Stimulated activated CD4-positive, alpha-beta T cell treated with anti-CD3 and anti-CD28 coated beads, Interleukin-4, amount 100 ng/mL, for 1 hour (primary cell): ENCODE results near the gene COG3.

ENCODE experiments used
- DNase-seq: peaks from one replicate; pipeline ENCODE4 v3.0.0-alpha.2; 2020

The COG3 gene

DNA sequence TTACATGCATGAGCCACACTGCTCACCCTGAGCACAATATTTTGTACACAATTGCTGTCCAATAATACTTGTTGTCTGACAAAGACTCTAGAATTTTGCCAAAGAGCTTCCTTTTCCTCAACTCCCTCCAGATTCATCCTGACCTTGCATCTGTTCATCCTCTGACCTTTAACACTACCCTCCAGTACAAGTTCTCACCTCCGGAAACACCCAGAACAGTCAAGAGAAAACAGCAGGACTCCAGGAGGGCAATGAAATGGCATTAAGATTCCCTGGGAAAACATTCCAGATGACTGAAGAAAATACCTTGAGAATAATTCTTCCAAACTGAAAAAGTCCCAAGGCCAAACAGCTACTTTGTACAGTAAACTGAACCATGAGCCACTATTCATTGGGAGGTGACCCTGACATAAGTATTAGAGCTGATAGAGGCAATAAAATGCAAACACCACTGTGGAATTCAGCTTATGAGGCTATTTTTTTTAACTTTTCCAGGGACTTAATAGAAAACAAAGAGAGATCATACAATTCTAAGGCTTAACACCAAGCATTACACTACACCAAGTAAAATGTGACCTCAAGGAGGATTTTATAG, 15.7 kb upstream of the COG3 start:
- no peak for DNase-seq

DNA sequence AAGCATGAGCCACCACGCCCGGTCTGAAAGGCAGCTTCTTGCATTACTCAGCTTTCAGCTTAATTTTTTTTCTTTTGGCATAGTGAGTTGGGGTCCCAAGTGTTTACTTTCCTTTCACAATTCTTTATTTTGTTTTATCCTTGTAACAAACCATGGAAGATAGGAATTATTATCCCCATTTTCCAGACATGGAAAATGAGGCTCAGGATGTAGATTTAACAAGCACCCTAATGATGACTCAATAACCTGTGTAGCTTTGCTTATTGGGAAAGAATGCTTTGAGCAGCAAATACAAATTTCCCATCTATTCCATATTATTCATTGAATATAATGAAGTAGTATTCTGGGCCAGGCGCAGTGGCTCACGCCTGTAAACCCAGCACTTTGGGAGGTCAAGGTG, 13.5 kb upstream of the COG3 start:
- no peak for DNase-seq

DNA sequence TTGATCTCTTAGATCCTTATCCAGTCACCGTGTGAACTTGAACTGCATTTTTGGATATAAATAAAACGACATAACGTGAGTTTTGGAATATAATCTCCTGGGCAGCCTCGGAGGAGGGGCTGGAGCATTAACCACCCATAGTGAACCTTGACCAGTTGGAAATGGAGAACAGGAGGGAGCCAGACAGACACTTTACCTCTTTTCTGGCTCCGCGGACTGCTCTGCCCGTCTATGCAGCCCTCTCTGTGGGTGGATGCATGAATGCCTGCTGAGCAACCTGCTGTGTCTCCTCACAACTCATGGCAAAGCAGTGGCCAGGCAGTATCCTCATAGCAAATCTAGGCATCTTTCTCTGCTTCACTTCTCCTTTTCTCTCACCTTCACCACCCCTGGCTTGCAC, 10.5 kb upstream of the COG3 start:
- no peak for DNase-seq

DNA sequence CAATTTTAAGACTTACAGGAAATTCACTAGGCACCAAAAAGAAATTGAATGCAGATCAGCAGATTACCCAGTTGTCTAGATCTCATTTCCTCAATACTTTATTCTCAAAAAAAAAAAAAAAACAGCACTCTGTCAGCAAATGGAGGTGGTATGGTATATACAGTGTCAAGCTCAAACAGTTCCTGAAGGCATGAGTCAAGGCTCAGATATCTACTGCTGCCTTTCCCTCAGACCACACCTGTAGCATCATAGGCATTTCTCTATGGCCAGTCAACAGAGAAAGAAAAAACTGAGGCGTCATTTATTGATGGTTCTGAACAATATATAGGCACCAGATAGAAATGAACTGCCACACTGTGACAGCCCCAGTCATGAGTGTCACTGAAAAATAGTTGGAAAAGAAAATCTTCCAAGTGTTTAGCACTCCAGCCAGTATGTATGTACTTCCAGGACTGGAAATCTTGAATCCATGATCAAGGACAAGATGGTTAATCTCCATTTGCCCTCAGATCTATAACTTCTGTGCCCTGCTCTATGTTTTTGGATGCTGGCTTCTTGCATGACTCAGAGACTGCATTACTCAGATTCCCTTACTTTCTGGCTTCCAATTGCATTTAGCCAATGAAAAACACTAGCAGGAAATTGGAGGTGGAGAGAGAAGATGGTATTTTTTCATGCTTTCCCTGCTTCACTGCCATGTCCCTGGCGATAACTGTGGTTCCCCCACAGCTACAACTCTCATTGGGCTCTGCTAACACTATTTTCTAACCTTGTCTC, 8.4 kb upstream of the COG3 start:
- DNase-seq: no peak

DNA sequence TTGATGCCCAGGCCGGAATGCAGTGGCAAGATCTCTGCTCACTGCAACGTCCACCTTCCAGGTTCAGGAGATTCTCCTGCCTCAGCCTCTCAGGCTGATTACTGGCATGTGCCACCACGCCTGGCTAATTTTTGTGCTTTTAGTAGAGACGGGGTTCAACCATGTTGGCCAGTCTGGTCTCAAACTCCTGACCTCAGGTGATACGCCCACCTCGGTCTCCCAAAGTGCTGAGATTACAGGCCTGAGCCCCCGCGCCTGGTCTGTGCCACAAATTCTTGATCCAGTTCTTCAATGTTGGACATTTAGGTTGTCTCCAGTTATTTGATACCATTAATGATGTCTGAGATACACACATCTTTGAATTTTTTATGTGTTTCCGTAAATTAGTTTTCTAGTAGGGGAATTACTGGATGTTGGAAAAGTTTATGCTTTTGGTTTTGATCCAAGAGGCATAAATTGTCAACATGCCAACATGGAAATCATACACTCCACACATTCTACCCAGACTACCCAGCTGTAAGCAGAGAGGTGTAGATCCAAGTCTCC, 525 bp upstream of the COG3 start:
- DNase-seq: no peak

DNA sequence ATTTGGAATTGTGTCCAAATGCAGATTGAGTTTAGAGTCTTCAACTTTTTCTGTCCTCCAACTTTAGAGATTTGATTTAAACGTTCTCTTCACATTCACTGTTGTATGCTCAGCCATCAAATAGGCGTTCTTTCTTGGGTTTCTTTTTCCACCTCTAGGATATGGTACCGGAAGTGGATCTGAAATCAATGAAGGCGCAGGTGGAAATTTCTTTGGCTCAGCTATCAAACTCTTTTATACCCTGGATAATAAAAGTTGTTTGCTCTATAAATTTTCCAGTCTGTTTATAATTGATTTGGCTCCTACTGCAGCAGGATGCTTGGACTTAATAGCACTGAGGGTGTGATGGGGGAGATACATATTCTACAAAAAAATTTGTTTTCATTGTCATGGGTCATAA, 1.6 kb downstream of the COG3 start:
- DNase-seq: no peak

DNA sequence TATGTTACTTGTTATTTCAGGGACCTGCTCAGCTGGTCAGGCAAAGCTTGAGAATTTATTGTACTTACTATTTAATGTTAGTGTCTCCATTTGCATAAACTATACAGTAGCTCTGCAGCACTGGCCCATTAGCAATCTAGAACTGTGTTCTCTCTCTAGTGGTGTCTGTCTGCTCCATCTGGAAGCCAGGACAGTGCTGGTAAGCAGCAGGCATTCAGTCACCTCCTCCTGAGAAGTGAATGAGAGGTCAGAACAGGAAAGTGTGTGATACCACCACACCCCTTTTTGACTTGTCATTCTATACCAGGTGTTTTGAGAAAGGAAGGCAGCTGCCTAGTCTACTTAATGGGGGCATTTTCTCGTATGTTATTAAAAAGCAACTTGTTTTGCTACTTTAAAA, 3.9 kb downstream of the COG3 start:
- DNase-seq: no peak

DNA sequence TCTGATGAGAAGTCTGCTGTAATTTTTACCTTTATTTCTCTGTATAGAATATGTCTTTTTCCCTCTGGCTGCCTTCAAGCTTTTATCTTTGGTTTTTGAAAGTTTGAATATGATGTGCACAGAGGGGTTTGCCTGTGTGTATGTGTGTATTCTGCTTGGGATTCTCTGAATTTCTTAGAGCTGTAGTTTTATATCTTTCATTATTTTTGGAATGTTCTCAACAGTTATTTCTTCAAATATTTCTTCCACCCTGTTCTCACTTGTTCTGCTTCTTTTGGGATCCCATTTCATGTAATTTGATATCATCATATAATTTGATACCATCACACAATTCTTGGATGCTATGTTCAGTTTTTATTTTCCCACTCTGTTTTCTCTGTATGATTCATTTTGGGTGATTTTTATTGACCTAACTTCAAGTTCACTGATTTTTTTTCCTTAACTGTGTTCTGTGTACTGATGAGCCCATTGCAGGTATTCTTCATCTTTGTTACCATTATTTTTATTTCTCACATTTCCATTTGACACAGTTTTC, 7.5 kb downstream of the COG3 start:
- DNase-seq: no peak

DNA sequence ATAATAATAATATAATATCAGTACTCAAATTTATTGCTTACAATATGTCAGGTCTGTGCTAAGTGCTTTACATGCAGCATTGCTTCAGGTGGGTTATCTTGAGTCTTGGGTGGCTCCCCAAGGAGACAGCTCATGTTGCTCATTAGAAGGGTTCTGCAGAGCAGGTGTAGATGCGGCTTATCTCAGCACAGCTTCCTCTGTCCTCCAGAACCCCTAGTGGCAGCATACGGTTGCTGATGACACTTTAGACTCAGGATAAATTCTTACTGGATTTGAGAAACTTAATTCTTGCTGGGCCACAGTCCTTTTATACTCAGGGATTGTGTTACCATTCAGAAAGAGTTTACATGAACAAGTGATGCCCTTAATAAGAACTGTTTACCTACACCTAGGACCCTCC, 8.9 kb downstream of the COG3 start:
- no peak for DNase-seq

DNA sequence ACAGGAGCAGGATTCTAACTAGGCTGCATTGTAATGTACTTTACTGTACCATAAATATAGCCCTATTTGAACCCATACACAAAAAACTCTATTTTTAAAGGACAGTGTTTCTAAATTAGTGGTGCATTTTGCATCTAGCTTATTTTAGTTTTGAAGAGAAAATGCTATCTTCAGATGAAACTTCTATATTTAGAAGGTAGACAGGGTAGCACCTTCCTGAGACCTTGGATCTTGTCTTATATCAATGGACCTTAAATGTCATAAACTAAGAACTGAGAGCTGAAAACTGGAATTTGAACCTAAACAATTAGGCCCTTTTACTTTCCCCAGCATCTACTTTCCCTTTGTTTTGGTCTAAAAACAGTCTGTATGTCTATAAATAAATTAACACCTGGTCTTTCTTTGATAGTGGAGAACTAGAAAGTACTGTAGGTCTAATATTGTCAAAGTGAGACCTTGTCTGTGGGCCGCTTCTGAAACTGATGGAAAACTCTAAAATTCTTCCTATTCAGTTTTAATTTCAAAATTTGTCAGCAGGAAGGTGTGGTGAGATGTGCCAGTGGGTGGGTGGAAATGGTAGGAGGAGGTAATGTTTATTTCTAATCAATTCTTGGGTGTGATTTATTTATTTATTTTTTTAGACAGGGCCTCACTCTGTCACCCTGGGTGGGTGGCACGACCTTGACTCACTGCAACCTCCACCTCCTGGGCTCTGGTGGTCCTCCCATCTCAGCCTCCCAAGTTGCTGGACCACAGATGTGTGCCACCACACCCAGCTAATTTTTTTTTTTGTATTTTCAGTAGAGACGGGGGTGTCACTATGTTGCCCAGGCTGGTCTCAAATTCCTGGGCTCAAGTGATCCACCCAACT, 10.1 kb downstream of the COG3 start:
- no peak for DNase-seq

DNA sequence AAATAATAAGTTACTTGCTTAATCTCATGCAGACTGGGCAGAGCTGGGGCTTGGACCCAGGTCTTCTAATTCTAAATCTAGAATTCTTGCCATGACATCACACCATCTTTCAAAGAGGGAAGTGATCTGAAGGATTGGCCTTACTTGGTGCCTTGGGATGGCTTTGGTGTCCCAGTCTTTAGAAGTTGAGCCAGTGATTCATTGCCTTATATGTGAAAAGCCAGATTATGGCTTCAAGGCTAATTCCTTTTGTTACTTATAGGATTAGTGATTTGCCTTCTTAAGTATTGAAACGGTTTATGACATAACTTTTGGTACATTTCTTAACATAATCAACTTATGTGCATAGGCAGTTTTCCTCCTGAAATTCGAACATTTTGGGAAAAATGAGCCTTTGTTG, 14.9 kb downstream of the COG3 start:
- DNase-seq: no peak

DNA sequence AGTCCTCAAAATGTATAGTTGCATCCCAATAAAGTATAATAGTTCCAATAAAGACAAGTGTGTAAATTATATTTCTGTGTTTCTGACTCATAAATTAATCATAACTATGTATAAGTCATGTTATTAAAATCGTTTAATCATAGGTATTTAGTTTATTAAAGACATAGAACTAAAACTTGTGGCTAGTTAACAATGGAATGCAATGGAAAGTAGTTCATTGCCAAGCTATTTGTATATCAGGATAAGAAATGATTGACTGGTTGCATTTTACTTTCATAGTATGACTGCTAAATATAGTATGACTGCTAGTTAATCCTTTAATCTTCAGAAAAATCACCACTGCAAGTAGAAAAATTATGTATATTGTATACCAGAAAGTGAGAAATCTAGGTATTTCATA, 16.9 kb downstream of the COG3 start:
- DNase-seq: no peak

DNA sequence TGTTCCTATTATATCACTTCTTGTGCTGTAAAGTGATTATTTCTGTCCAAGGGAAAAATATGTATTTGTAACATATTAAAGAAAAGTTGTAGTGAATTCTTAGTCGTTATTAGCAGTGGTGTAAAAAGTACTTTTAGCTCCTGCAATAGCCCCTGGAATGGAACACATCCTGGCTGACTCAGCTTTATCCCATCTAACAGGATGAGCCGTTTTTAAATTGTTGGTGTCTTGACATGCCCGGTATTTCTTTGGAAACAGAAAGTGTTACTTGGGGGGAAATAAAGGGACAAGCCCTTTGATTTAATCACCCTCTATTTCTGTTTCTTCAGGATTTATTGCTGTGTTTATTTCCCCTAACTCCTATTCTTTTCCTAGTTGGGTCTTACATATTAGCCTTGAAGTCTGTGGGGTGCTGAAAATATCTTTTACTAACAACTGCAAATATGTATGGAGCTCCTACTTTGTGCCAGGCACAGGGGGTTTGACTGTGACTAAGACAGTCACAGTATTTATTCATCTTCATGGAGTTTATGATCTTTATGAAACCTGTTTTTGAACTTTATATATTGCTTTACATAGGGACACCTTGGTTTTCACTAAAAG, 17.9 kb downstream of the COG3 start:
- DNase-seq: no peak

DNA sequence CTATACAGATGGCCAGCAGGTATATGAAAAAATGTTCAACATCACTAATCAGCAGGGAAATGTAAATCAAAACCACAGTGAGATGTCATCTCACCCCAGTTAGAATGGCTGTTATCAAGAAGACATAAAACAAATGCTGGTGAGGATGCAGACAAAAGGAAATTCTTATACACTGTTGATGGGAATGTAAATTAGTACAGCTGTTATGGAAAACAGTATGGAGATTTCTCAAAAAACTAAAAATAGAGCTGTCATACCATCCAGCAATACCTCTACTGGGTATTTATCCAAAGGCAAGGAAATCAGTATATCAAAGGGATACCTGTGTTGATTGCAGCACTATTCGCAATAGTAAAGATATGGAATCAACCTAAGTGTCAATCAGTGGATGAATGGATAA, 22.9 kb downstream of the COG3 start:
- no peak for DNase-seq

DNA sequence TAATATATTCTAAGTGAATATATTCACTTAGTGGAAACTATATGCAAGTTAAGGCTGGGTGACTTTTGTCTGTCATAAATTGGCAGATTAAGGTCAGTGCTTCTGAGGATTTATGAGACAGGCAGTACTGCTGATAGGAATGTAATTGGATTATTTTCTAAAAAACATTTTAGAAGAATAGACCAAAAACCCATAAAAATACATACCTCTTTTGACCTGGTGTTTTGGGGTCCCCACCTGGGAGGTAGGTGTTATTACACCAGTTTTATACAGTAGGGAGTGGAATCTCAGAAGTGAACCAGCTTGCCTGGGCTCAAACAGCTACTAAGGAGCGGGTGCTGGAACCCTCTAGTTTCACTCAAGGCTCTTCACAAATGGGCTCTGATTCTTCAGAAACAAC, 25.3 kb downstream of the COG3 start:
- DNase-seq: no peak

DNA sequence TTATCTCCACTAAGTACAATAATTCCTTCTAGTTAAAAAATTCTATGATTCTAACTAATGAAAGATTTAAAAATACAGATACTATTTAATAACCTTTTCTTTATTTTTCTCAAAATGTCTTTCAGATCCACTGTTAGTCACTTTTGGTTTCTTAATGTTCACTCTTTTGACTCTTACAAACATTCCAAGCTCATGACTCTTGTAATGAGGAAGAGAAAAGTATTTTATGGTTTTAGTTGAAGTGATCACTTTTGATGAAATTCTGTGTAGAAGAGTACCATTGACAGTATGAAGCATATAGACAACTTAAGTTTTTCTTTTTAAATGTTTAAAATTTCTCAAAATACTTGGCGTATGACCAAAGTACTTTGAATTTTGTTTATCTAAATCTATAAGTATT, 27.8 kb downstream of the COG3 start:
- no peak for DNase-seq

DNA sequence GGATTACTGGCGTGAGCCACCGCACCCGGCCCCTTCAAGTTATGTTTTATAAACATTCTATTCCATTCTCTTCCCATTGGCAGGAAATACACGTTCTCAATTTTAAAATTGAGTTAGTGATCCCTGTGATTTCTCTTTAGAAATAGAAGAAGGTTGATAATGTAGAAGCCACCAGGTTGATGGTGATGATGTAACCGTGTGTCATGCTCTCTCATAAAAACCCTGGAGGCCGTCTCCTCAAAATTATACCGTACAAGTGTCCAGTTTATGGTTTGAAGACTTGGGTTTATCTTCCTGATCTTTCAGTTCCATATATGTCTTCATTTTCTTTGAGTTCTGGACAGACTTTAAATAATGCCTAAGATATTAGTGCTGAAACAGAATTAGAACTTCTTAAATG, 32.2 kb downstream of the COG3 start:
- DNase-seq: no peak

DNA sequence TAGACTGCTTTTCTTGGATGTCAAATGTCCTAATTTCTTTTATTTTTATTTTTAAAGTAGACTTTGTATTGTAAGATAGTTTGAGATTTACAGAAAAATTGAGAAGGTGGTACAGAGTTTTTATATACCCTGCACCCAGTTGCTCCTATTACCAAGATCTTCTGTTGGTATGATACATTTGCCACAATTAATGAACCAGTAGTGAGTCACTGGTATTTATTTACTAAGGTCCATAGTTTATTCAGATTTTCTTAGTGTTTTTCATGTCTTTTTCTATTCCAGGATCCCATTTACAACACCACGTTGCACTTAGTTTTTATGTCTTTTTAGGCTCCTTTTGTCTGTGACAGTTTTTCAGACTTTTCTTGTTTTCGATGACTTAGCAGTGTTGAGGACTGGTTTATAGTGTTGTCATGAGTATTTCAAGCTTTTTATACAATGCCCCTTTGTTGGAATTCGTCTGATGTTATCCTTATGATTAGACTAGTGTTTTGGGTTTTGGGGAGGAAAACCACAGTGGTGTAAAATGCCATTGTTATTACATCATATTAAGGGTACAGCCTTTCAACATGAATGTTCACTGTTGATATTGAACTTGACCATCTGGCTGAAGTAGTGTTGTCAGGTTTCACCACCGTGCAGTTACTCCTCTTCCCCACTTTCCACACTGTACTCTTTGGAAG, 35.9 kb downstream of the COG3 start:
- no peak for DNase-seq

DNA sequence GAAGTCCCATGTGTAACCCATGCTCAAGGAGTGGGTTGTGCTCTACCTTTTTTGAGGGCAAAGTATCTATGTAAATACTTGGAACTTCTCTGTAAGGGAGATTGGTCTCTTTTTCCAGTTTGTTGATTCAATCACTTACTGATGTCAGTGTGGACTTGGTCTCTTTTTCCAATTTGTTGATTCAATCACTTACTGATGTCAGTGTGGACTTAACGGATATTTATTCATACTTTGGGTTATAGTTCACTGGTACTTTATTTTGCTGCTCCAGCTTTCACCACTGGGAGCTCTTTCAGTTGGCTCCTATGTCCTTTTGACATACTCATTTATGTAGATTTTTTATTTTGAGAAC, 36.4 kb downstream of the COG3 start:
- no peak for DNase-seq

DNA sequence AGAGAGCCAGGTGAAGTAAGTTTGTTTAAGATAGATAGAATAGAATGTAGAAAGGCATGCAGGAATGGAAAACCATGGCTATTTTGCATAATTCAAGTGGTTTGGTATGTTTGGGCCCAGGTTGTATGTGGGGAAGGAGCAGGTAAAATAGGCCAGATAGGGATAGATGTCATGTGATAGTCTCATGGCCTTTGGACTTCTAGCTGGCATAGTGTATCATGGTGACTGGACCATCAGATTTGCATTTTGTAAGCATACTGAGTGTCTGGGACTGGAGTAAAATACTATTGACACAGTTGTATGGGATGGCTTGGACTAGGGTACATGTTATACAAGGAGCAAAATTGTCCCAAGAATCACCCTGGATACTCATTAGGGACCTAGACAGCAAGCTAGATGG, 38.9 kb downstream of the COG3 start:
- DNase-seq: no peak

DNA sequence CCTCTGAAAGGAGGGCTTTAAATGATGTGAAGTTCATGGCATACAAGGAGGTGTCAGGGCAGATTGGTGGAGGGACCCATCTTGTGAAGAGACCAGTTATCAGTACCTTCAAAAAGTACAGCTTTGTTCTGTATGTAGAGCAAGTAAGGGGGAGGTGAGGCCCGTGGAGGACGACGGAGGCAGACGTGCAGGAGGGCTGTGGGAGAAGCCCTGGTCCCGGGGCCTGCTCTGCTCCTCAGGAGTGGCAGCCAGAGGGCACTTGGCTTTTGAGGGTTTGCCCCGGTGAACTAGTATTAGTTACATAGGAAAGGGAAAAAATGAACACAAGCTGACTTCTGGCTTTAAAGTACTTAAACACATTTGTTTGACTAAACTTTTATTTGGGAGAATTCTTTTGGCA, 42.1 kb downstream of the COG3 start:
- no peak for DNase-seq

DNA sequence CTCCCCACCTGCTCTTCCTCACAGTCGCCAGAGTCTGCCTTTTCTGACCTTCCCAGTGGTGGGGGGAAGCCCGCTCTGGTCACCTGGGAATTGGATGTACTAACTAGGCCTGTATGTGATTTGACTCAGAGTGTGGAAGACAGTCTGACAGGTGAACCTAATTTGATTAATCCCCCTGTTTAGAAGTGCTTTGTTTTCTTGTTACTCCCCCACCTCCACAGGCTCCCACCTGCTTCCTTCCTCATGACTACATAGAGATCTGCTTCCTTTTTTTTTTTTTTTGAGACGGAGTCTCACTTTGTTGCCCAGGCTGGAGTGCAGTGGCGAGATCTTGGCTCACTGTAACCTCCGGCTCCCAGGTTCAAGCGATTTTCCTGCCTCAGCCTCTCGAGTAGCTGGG, 44.0 kb downstream of the COG3 start:
- no peak for DNase-seq

DNA sequence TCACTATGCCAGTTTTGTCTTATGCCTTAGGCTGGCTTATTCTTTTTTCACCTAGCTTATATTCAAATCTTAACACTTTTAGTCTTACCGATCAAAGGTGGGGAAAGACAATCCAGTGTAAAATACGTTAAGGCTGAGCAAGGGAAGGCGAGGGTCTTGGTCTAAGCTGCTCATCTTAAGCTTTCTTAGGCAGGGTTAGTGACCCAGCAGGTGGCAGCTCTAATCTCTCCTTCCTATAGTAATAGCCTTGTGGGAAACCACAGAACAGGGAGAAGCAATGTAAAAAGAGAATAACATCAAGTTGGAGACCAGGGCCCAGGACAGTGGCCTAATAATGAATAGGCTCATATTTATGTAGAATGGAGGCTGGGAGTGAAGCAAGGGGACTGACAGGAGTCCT, 45.9 kb downstream of the COG3 start:
- DNase-seq: no peak
